ENCODE results near the gene FHAD1.
A peak's percentile ranks its signal among the peaks of the same experiment; 100 is the strongest.

Gene FHAD1

DNA sequence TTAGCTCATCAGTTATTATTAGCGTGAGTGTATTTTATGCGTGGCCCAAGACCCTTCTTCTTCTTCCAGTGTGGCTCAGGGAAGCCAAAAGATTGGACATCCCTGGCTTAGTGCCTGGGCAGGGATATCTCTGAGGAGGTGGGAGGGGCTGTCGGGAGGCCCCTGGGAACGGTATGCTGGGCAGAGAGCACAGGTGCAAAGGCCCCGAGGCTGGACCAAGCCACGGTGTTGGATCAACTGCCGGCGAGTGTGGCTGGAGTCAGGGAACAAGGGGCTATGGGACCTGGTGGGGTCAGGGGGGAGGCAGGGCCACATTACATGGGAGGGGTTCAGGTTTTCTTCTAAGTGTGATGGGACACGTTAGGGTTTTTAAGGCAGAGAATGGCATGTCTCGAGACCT lies 62.7 kb downstream of the FHAD1 start:
- no peak for ATAC-seq

GRCh38 chr1:15310544-15310943 lies 63.5 kb downstream of the FHAD1 start:
- ATAC-seq, result no peak

DNA sequence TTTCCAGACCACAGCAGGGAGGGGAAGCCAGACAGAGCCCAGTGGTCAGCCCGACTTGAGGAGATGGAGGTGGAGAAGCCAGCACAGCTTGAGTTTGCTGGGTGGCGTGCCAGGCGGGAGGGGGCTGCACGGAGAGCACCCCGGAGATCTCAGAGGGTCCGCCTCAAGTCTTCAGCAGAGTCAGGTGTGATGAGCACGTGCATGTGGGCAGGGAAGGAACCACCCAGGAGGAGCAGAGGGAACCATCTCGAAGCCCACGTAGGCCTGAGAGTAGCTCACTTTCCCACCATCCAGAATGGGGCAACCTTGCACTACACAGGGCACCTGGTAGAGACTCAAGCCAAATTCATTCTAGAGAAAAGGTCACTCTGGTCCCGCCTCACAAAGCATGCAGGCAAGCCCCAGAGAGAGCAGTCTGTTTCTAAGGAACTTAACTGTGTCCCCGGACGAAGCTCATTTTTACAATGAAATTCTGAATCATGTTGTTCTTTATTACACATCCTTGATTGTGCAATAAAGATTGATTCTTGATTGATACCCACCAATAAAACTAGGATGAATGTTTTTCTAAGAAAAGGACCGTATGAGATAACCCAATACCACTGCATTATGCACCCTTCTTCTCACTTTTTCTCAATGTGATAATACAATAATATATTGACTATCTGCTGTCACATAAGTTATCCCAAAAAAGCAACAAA lies 64.2 kb downstream of the FHAD1 start:
- no peak for ATAC-seq

DNA sequence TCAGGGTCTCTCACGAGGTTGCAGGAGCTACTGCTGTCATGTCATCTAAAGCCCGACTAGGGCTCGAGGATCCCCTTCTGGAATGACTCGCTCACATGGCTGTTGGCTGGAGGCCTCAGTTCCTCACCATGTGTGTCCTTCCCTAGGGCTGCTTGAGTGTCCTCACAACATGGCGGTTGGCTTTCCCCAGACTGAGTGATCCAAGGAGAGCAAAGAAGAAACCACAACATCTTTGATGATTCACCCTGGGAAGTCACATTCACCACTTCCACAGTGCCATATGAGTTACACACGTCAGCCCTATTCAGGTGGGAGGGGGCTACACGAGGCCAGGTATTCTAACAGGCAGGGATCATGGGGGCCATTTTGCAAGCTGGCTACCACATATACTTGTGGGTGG lies 64.9 kb downstream of the FHAD1 start:
- no peak for ATAC-seq

GRCh38 chr1:15312626-15313411 lies 65.8 kb downstream of the FHAD1 start:
- no peak for ATAC-seq

GRCh38 chr1:15314328-15315281 lies 67.6 kb downstream of the FHAD1 start:
- ATAC-seq, result no peak

DNA sequence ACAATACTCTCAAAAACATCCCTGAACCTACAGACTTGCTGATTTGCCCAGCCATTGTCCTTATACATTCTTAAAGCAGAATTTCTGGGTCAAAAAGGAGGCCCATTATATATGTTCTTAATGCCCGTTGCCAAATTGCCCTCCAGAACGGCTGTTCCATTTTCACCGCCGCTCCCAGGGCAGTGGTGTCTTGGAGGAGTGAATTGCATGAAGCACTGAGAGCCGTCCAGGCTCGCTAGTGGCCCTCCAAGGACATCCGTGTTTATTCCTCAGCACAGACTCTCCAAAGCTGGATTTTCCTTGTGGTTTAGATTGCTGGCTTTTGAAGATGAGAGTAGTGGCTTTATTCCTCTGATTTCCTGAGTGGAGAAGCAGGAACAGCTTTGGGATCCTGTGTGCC lies 68.8 kb downstream of the FHAD1 start:
- ATAC-seq, result no peak

- no peak for ATAC-seq
Observed at GRCh38 chr1:15316510-15316909, 69.5 kb downstream of the FHAD1 start.

DNA sequence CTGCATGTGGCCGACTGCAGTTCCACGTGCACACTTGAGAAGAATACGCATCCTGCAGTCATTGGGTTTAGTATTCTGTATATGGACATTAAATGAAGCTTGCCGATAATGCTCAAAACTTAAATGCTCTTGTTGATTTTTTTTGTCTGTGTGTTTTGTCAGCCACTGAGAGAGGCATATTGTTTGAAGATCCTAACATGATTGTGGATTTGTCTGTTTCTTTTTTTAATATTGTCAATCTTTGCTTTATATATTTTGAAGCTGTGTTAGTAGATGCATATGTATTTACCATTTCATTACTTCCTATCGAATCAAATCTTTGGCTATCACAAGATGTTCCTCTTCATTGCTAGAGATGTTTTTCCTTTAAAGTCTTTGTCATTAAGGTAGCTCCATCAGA lies 73.2 kb downstream of the FHAD1 start:
- no peak for ATAC-seq

- no peak for ATAC-seq
Observed at GRCh38 chr1:15321601-15322000, 74.6 kb downstream of the FHAD1 start.

GRCh38 chr1:15322648-15323350 lies 75.8 kb downstream of the FHAD1 start:
- no peak for ATAC-seq

GRCh38 chr1:15323351-15323988 lies 76.4 kb downstream of the FHAD1 start:
- ATAC-seq, result peak; percentile 64 to 77

DNA sequence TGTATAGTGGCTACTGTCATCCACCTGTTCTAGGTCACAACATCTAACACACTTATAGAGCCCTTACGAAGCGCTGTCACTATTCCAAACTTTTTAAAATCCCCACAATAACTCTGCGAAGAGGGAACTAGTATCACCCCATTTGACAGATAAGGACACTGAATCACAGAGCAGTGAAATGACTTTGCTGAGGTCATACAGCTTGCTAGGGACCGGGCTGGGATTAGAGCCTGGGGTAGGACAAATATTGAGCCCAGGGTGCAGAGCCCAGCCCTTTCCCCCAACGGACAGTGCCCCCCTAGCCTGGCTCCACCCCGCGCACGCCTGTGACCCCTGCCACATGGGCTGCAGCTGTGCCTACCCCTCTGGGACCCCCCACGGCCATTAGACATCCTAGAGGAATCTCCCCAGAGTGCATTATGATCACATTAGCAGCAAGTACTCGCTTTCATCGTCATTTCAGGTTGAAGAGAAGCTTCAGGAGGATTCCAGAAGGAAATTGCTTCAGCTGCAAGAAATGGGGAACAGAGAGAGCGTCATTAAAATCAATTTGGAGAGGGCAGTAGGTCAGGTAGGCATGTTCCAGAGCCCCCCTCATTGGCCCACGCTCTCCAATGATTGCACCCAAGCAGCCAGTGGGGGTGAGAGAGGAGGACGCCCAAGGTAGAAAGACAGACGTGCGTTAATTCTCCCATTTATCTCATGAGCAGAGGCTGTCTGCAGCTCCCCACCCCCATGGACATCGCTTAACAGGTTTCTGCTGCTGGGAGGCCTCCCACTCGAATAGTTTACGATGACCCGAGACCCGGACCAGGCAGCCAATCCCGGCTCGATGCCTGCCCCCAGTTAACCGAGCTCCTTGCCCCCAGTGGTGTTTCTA lies 77.2 kb downstream of the FHAD1 start:
- no peak for ATAC-seq

DNA sequence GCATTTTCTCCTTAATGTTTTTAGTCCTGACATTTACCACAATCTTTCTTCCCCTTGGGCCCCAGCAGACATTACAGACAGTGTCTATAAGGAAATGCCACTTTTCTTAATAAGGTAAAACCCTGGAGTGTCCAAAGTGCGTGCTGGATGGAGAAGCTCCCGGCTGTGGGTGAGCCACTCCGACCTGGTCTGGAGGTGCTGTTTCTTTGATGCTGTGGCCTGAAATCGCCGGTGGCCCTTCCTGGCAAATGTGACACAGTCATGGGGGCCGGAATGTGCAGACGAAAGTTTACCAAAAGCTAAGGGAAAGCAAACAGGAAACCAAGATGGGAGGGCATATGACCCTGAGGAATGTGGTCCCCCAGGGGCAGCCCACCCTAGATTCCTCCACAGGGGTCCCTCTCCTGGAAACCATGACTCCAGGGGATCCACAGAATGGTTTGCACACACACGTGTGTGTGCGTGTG lies 77.9 kb downstream of the FHAD1 start:
- ATAC-seq, result no peak

DNA sequence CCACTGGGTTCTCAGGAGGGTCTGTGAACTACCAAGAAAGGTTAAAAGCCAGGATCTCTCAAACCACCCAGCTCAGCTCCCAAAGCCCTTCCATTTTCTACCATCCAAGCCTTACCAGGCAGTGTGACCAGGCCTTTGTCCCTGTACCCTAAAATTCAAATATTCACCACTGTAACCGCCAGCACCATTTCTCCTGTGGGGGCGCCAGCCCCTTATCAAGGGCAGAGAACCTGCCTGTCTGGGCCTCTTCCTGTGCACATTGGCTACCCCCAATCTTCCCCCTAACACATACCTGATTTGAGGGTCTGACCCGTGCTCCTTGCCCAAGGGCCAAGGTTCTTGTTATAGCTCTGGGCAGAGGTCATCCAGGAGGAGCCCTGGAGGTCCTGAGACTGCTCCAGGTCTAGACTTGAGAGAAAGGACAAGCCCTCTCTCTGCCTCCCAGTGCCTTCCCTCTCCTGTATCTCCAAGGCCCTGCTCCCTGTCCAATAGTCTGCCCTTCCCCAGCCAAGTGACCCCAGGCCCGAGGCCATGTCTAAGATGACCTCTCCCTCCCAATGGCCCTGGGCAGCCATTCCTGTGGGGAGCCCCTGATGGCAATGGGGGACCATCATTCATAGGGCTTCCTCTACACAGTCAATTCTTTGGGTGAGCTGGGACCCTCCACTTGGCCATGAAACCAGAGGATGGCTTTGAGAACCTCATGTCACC lies 78.5 kb downstream of the FHAD1 start:
- no peak for ATAC-seq

- ATAC-seq, result no peak
Observed at GRCh38 chr1:15326691-15327588, 79.9 kb downstream of the FHAD1 start.

DNA sequence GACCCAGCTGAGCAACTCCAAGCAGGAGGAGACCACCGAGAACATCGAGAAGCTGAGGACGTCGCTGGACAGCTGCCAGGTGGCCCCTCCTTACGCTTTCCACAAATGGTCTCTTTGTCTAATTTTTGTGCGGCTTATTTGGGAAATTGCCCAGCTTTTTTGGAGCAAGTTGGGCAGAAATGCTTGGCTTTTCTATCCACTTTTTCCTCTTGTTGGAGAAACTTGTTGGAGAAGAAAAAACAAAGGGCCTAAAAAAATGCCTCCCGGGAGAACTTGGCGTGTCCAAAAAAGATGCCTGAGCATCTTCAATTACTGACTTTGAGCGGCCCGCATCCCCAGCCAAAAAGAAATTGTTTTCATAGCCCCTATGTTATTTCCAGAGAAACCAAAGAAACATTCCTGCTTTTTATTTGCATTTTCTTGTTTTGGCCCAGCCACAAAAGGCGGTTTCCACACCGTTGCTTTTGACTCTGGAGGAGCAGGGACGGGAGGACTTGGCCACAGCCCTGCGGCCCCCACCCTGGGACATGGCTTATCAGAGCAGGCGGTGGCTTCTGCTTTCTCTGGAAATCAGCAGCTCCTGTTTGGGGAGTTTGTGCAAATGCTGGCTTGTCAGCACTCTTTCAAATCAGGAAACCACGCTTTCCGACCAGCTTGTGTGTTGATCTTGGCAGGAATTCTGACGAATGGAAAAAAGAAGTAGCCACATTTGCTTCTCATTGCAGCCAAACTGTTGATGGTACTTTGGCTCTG lies 81.5 kb downstream of the FHAD1 start:
- ATAC-seq, result no peak

DNA sequence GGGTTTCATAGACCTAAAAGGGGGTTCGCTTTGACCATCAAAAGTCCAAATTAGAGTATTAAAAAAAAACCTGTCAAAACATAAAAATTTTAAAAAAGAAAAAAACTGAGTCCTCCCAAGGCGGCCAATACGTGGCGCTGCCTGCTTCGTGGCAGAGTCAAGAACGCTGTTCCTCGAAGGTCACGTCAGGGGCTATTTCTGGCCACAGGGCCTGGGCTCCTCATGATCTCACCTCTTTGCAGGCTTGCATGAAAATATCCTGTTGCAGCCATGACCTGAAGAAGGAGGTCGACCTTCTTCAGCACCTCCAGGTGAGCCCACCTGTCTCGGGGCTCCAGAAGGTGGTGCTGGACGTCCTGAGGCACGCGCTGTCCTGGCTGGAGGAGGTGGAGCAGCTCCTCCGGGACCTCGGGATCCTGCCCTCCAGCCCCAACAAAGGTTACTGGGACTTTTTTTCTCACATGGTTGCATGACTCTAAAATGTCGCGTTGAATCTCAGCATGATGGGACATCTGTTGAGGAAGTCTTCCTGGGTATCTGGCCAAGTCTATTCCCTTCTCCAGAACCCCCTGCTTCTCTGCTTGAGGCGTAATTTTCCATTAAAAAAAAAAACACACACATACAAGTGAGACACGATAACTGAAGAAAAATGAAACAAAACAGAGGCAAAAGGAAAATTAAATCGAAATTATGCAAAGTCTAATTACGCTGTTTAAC lies 82.2 kb downstream of the FHAD1 start:
- no peak for ATAC-seq

Data from activated CD4-positive, CD25-positive, alpha-beta regulatory T cell treated with anti-CD3 and anti-CD28 coated beads, Interleukin-2, amount 50 U/mL, for 24 hours (primary cell).